T-cell (primary cell): Measurements from ENCODE around the gene PTGS2. TPM values are rescaled to one million over a fixed set of nuclear protein-coding genes. Genes with fewer than 3 reads are reported as not detected.
A peak's percentile ranks its signal among the peaks of the same experiment; 100 is the strongest.

Experiments used
- ATAC-seq, 4 experiments: fragments of 200-7000 bp in 3 of 4; fragments of 150-1000 bp in 1 of 4; cut with Tn5 transposase; replicated peaks in 1 of 4; 1 replicate in 3 of 4; 2 replicates in 1 of 4; pipeline ENCODE4 v1.10.0; 2021; ENCODE audit warnings: moderate library complexity in 3 of 4, mild to moderate bottlenecking in 2 of 4, moderate number of reproducible peaks in 1 of 4
- CTCF ChIA-PET, 2 donors: fragments of 300-600 bp; sonication (Branson Sonifier 250); formaldehyde crosslinking; loops; one replicate each; lab custom pipeline; 2022; ENCODE audit warnings: antibody characterized with exemption in 2 of 2; lab: Charles Lee
- POLR2A ChIA-PET, 2 donors: fragments of 300-600 bp; sonication (Branson Sonifier 250); formaldehyde crosslinking; loops; one replicate each; lab custom pipeline; 2022; ENCODE audit warnings: antibody characterized with exemption in 2 of 2; lab: Charles Lee
- DNase-seq, 35 experiments: peaks; one replicate each; pipeline versions ENCODE4 v3.0.0 to v3.0.0-alpha.2; 2013 to 2023
- H3K27ac ChIP-seq: one replicate; pipeline ENCODE4 v1.5.1; 2013; ENCODE audit warnings: low read length
- H3K27me3 ChIP-seq, 2 experiments: replicated peaks in 1 of 2; 1 replicate in 1 of 2; 2 replicates in 1 of 2; pipeline versions ENCODE4 v1.6.1 to v1.7.0; 2013; ENCODE audit warnings: low read length in 1 of 2, mixed read lengths in 1 of 2; ENCODE audit not compliant: control insufficient read depth in 2 of 2, insufficient read depth in 2 of 2; ENCODE audit errors: extremely low read depth in 1 of 2
- H3K36me3 ChIP-seq, 2 donors: 1 replicate in 1 of 2; 2 replicates in 1 of 2; pipeline versions ENCODE4 v1.6.1 to v1.7.0; 2013; ENCODE audit warnings: low read length in 1 of 2; ENCODE audit not compliant: control insufficient read depth in 2 of 2, insufficient read depth in 1 of 2; ENCODE audit errors: extremely low read depth in 1 of 2
- H3K4me1 ChIP-seq, 2 experiments: 1 replicate in 1 of 2; 2 replicates in 1 of 2; pipeline versions ENCODE4 v1.6.1 to v1.7.0; 2013; ENCODE audit warnings: low read length in 2 of 2, mixed read lengths in 1 of 2; ENCODE audit not compliant: insufficient read depth in 2 of 2, control insufficient read depth in 1 of 2; ENCODE audit errors: extremely low read depth in 1 of 2
- H3K4me3 ChIP-seq, 2 donors: 1 replicate in 1 of 2; 2 replicates in 1 of 2; pipeline versions ENCODE4 v1.5.1 to v1.7.0; 2013; ENCODE audit warnings: mild to moderate bottlenecking in 2 of 2, low read length in 1 of 2, moderate library complexity in 1 of 2; ENCODE audit not compliant: control insufficient read depth in 1 of 2; ENCODE audit errors: extremely low read depth in 1 of 2
- H3K9me3 ChIP-seq: 2 replicates; pipeline ENCODE4 v1.7.0; 2013
- H3K27ac Mint-ChIP-seq, 2 donors: one replicate each; pipeline ENCODE4 v1.8.0; 2020 to 2021; ENCODE audit warnings: mild to moderate bottlenecking in 2 of 2, mixed read lengths in 2 of 2
- H3K27me3 Mint-ChIP-seq, 2 donors: one replicate each; pipeline ENCODE4 v1.8.0; 2021 to 2022; ENCODE audit warnings: mixed read lengths in 2 of 2
- H3K36me3 Mint-ChIP-seq: one replicate; pipeline ENCODE4 v1.8.0; 2021; ENCODE audit warnings: mixed read lengths
- H3K4me1 Mint-ChIP-seq, 3 donors: one replicate each; pipeline ENCODE4 v1.8.0; 2020 to 2022; ENCODE audit warnings: mixed read lengths in 3 of 3, mild to moderate bottlenecking in 1 of 3
- H3K4me3 Mint-ChIP-seq, 3 donors: one replicate each; pipeline ENCODE4 v1.8.0; 2020 to 2022; ENCODE audit warnings: mild to moderate bottlenecking in 3 of 3, mixed read lengths in 3 of 3, moderate library complexity in 3 of 3
- H3K9me3 Mint-ChIP-seq, 3 donors: one replicate each; pipeline ENCODE4 v1.8.0; 2020 to 2022; ENCODE audit warnings: mixed read lengths in 3 of 3
- WGBS: methylation state at CpG from one replicate; pipeline ENCODE4 v1.1.5; 2013; ENCODE audit warnings: missing lambda C conversion rate; ENCODE audit not compliant: insufficient coverage; 5-methylcytosine and 5-hydroxymethylcytosine counted together
- total RNA-seq, 35 experiments: library from RNA in 6 of 35; stranded (reverse) in 6 of 35; fragments of 120-200 nt in 1 of 35; gene quantifications; one replicate each; pipeline versions ENCODE4 v1.2.1 to v1.2.4 and lab custom pipeline; 2013 to 2026

PTGS2 gene
- total RNA-seq (under 1 TPM in 3 of 5 donors, not detected in 2; 0.20 to 0.38 (median 0.23) TPM), total RNA-seq (lab: John Stamatoyannopoulos, UW) (0 to 5.8 (median 1.5) reads per million in 29 experiments)
- total RNA-seq (2013) = 0.35 TPM

DNA sequence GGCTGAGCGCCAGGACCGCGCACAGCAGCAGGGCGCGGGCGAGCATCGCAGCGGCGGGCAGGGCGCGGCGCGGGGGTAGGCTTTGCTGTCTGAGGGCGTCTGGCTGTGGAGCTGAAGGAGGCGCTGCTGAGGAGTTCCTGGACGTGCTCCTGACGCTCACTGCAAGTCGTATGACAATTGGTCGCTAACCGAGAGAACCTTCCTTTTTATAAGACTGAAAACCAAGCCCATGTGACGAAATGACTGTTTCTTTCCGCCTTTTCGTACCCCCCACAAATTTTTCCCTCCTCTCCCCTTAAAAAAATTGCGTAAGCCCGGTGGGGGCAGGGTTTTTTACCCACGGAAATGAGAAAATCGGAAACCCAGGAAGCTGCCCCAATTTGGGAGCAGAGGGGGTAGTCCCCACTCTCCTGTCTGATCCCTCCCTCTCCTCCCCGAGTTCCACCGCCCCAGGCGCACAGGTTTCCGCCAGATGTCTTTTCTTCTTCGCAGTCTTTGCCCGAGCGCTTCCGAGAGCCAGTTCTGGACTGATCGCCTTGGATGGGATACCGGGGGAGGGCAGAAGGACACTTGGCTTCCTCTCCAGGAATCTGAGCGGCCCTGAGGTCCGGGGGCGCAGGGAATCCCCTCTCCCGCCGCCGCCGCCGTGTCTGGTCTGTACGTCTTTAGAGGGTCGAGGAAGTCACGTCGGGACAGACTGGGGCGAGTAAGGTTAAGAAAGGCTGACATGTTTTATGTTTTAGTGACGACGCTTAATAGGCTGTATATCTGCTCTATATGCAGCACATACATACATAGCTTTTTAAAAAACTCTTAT lies at the start of gene PTGS2:
PTGS2 (minus strand) TSS at position 179 of the 817 bp plus-strand sequence; CDS start at position 46, 133 bp downstream.
- Mint-ChIP-seq H3K27me3 (peaks cover 45 to 56% of the 10 kb centered on the region in 2 donors), H3K4me3 (peak within 1 kb of the TSS; percentile 57 to 74 (median 65)), H3K4me1 (peaks cover 12 to 17% (median 15%) of the 10 kb centered on the region in 3 donors), H3K27ac (peak within 1 kb of the TSS in 1 of 2 donors; percentile 17), H3K9me3 (no peaks in the 10 kb centered on the region), H3K36me3 (no peaks in the 10 kb centered on the region)
- peak; percentile 29 to 83 (median 50) for ATAC-seq
- POLR2A ChIA-PET = interaction anchor here in 1 of 2 donors (0.9 kb wide), 1 partner anchor 1113 kb away, joined by 3 read pairs; no protein-coding TSS in a partner anchor
- Histone ChIP-seq H3K36me3 (no peaks in the 10 kb centered on the region), H3K4me3 (peak within 1 kb of the TSS; percentile 11 to 76), H3K27ac (no peak within 1 kb of the TSS), H3K4me1 (peaks cover 5 to 8% of the 10 kb centered on the region in 2 experiments), H3K9me3 (no peaks in the 10 kb centered on the region), H3K27me3 (peaks cover 0 to 10% of the 10 kb centered on the region in 2 experiments)
- 3% methylated on average over 30 of the region's 52 CpGs for WGBS
- CTCF ChIA-PET = no interaction called here
- DNase-seq = peak in 23 of 35 experiments; percentile 0 to 44 (median 6)

DNA sequence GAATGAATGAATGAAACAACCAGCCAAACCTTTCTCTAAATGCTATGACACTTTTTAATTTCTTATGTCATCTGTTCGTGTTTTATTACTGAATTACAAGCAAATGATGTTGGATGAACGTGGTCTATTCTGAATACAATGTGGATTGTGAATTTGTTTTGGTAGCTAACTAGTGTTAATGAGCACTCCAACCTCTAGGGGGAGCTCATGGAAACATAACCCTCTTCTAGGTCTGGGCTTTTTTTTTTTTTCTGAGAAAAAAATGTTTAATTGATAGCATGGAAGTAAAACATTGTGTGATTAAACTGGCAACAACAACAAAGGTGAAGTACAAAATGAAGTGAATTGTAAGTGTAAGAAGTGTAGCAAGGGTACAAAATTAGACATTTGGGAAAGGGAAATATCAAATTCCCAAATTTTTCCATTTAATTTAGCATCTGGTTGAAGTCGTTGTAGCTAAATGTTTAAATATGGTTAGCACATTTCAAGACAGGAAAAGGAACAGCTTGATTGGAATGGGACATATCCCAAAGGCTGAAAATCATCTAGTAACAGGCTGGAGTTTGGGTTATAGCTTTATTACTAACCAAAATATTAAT lies 42.6 kb upstream of the PTGS2 start:
- Histone ChIP-seq H3K4me1 (no peaks in the 10 kb centered on the region), H3K9me3 (no peaks in the 10 kb centered on the region), H3K27ac (no peak overlapping the region), H3K36me3 (no peaks in the 10 kb centered on the region), H3K4me3 (no peak overlapping the region), H3K27me3 (no peaks in the 10 kb centered on the region)
- Mint-ChIP-seq H3K27me3 (no peaks in the 10 kb centered on the region), H3K36me3 (no peaks in the 10 kb centered on the region), H3K4me1 (no peaks in the 10 kb centered on the region), H3K4me3 (no peak overlapping the region), H3K9me3 (peaks cover 0 to 10% (median 3%) of the 10 kb centered on the region in 3 donors), H3K27ac (no peak overlapping the region)
- DNase-seq = peak in 2 of 35 experiments; percentile 1 to 23
- ATAC-seq = no peak
- ChIA-PET CTCF (interaction anchor here (0.6 to 1.0 kb wide), 7 partner anchors 12 to 998 kb away, joined by 3 to 5 read pairs (median 4); no protein-coding TSS in a partner anchor), POLR2A (interaction anchor here in 1 of 2 donors (0.6 kb wide), 1 partner anchor 270 kb away, joined by 4 read pairs; no protein-coding TSS in a partner anchor)
- WGBS = no CpG with 5 or more reads among the region's 3 CpGs

DNA sequence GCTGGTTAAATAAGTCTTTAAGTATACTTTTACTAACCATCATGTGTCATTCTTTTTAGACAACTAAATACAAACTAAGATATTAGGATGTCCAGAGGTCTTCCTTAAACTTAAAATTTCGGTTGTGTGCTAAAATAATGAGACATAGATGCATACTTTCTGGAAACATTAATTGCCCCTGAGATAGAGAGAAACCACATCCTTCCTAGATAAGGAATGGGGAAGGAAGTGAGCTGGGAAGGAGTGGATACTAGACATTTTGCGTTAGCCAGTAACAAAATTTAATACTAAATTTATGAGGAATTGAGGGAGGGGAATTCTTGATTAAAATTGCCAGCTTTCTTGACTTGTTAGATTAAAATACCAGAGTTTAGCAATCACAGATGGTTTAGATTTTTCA lies 37.1 kb upstream of the PTGS2 start:
- no peaks in the 10 kb centered on the region for H3K36me3 ChIP-seq
- Mint-ChIP-seq H3K36me3 (no peaks in the 10 kb centered on the region), H3K27me3 (peaks cover 0 to 15% of the 10 kb centered on the region in 2 donors), H3K4me1 (no peaks in the 10 kb centered on the region), H3K4me3 (no peak overlapping the region), H3K27ac (no peak overlapping the region), H3K9me3 (no peaks in the 10 kb centered on the region)
- WGBS = no CpG with 5 or more reads among the region's 2 CpGs
- no peak for ATAC-seq
- no peaks in the 10 kb centered on the region for H3K4me1 ChIP-seq
- H3K27me3 ChIP-seq = peaks cover 0 to 2% of the 10 kb centered on the region in 2 experiments
- no peak overlapping the region for H3K27ac ChIP-seq
- no peak for DNase-seq
- ChIA-PET POLR2A (no interaction called here), CTCF (no interaction called here)
- no peak overlapping the region for H3K4me3 ChIP-seq
- H3K9me3 ChIP-seq = no peaks in the 10 kb centered on the region

DNA sequence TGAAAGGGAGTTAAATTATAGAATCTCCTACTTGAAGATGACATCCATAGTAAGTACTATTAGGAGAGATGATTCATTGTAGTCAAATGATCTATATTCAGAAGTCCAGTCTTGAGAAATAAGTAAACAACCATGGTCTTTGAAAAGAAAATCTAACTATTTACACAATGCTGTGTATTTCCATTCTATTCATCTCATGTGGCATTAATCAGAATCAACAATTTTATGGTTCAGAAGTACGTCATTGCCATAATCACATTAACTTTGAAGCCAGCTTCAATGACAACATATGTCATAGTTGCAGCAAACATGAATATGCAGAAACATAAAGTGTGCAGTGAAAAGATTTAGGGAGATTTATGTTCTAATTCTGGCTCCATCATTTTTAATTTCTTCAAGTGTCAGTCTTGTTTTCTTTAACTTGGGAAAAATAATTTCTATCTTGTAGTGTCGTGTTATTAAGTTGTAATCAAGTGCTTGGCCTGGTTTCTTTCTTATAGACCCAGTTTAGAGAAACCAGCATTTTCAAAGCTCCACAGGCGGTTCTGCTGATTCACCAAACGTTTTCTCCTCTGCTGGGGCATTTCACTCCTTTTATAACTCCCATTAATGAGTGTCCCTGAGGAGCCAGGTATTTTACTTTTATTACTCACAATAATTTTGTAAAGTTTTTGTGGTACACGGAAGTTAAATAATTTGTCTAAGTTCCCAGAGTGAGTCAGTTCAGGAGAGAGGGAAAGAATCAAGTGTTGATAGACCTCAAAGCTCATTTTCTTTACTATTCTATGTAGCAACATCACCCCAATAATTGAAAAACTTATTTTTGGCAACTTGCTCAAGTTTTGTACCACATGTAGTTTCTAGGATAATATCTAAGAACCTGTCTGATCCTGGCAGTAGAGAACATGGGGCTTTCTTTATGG lies 35.9 kb upstream of the PTGS2 start:
- Histone ChIP-seq H3K27ac (no peak overlapping the region), H3K9me3 (no peaks in the 10 kb centered on the region), H3K4me1 (no peaks in the 10 kb centered on the region), H3K36me3 (no peaks in the 10 kb centered on the region), H3K27me3 (peaks cover 0 to 2% of the 10 kb centered on the region in 2 experiments), H3K4me3 (no peak overlapping the region)
- peaks cover 2 to 15% of the 10 kb centered on the region in 2 donors for H3K27me3 Mint-ChIP-seq
- H3K4me3 Mint-ChIP-seq = no peak overlapping the region
- CTCF ChIA-PET = no interaction called here
- POLR2A ChIA-PET = no interaction called here
- no peaks in the 10 kb centered on the region for H3K4me1 Mint-ChIP-seq
- no CpG with 5 or more reads among the region's 5 CpGs for WGBS
- H3K9me3 Mint-ChIP-seq = no peaks in the 10 kb centered on the region
- no peaks in the 10 kb centered on the region for H3K36me3 Mint-ChIP-seq
- no peak overlapping the region for H3K27ac Mint-ChIP-seq
- no peak for ATAC-seq
- no peak for DNase-seq

DNA sequence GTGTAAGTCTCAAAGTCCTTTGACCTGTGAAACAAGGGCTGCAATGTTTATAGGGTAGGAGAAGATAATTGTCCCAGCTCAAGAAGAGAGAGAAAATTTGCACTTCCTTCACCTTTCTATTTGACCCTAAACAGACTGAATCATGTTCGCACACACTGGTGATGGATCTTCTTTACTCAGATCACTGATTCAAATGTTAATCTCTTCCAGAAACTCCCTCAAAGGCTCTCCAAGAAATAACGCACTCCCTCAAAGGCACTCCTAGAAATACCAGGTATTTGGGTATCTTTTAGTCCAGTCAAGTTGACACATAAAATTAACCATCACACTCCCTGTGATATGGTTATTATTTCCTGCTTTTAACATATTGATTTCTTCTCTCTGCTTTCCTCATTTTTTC lies 30.5 kb upstream of the PTGS2 start:
- Histone ChIP-seq H3K4me1 (no peaks in the 10 kb centered on the region), H3K36me3 (no peaks in the 10 kb centered on the region), H3K27me3 (peaks cover 0 to 2% of the 10 kb centered on the region in 2 experiments), H3K4me3 (no peak overlapping the region), H3K9me3 (no peaks in the 10 kb centered on the region), H3K27ac (no peak overlapping the region)
- H3K9me3 Mint-ChIP-seq = no peaks in the 10 kb centered on the region
- H3K27me3 Mint-ChIP-seq = peaks cover 2 to 4% of the 10 kb centered on the region in 2 donors
- no CpG with 5 or more reads among the region's 2 CpGs for WGBS
- no peak for DNase-seq
- POLR2A ChIA-PET = no interaction called here
- no peaks in the 10 kb centered on the region for H3K36me3 Mint-ChIP-seq
- no peaks in the 10 kb centered on the region for H3K4me1 Mint-ChIP-seq
- CTCF ChIA-PET = interaction anchor here in 1 of 2 donors (1.1 kb wide), 1 partner anchor 206 kb away, joined by 3 read pairs; no protein-coding TSS in a partner anchor
- no peak for ATAC-seq
- H3K27ac Mint-ChIP-seq = no peak overlapping the region
- H3K4me3 Mint-ChIP-seq = no peak overlapping the region
